HG03520 (cell line): ENCODE data around the gene PTPRZ1.

Experiments used
- ATAC-seq: cut with Tn5 transposase; IDR thresholded peaks from one replicate; pipeline ENCODE4 v1.9.1; 2021; ENCODE audit warnings: mild to moderate bottlenecking, moderate library complexity; ENCODE audit not compliant: unreplicated experiment

PTPRZ1 gene

DNA sequence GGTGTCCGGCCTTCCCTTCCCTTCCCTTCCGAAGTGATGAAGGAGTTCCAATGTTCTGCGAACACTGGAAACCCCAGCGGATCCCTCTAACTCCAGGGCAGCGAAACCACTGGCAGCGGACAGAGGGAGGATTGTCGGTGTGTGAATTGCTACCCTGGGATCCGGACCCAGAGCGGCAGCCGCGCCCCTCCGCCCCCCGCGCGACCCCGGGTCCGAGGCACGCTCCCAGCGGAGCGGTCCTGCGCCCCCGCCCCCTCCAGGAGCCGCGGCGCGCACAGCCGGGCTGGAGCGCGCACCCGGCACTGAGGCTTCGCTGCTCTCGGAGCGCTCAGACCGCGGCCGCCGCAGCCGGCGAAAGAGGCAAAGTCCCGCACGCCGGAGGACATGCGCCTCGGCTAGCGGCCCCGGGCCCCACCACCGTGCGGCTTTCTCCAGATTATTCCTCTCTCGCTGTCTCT, at the start of gene PTPRZ1:
TSS of gene PTPRZ1 (plus strand) at position 331 of the 458 bp plus-strand sequence. CDS start 339 bp downstream, outside the sequence.
- ATAC-seq = no peak

DNA sequence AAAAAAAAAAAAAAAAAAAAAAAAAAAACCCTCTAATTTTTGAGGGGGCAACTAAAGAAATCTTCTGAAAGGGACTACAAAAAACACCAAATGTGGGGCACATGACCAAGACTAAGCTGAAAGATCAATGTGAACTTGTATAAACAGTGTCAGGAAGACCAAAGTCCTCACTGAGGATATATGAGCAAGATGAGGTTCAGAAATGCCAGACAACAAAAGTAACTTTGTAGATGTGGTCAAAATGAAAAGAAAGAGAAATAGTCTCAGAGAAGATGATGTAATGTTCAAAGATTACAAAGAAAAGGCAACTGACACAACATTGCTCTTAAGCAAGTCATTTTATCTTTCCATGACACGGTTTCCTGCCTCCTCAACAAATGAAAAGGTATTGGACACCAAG, 48.7 kb upstream of the PTPRZ1 start:
- ATAC-seq = no peak

DNA sequence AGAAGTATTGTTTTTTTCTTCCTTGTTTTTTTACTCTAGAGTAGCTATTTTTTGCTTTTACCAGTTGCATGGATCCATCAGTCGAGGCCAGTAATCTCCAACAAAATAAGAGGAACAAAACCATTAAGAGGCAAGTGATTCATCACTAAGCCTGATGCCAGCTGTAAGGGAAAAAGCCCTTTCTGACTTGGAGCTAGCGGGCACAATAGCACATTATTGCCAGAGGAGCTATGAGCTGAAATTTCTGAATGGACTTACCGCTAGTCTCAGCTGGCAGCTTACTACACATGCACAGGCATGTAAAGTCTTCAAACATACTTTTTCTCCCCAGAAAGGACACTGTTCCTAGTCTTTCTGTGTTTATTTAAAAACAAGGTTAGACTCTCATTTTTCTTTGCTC, 41.6 kb upstream of the PTPRZ1 start:
- ATAC-seq = no peak

DNA sequence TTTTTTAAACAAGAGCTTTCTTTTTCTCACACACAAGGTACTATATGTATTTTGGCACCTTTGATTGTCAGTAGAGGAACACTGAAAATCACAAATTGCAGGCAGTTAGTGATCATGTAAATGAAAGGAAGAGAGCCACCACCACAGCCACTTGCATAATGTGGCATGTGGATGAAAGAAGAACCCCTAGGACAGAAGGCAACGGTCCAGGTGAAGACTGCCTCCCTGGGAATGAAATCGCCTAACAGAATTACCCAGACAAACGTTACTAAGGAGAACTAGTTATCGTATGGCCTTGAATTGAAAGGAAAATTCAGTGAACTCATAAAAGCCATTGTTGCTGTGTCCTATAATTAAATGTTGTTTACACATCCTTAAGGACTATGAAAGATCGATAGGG, 41.2 kb upstream of the PTPRZ1 start:
- ATAC-seq = no peak

DNA sequence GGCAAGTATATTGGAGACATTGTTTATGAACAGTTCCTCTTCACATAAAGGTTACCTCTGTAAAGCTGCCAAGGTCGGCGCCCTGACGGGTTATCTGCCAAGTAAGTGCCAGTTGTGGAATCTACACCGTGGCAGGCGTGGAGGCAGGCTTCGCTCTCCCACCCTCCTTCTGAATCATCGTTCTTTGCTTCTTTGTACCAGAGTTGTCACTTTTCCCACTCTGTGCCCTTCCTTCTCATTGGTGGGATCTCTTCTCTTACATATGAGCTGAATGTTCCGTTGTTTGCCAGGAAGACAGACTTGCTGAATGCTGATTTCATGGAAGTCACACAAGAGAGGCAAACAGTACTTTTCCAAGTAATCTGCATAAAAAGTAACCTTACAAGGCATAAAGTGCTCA, 40.6 kb upstream of the PTPRZ1 start:
- ATAC-seq = no peak

DNA sequence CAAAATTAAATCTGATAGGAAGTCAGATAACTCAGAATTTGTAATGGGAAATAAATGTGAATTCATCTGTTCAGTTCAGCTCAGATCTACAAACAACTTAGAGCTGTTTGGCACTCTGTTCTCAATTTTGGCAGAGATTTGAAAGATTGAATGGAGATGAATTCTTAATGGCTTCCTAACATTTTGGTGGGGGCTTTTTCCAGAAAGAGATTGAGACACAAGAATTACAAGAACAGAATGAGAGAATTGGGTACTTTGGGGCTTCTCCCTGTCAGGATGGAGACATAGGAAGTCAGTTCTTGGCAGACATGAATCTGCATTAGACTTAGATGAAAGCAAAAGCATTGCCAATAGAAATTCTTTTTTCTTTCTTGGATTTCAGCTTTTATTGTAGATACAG, 39.0 kb upstream of the PTPRZ1 start:
- no peak for ATAC-seq

DNA sequence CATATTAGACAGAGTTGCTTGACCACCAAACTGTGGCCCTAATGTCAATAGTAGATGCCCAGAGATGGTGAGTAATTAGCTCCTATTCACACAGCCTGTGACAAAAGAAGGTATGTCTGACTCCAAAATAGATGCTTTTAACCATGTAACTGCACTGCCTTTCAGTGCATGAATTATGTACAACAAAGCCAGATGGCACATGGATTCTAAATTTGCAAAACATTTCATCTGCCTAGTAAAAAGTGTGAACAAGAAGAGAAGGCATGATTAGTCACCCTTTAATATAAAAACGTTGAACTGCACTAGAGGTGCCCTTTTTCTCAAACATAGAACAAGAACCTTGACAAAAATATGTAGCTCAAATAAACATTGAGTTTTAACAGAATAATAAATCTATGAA, 35.5 kb upstream of the PTPRZ1 start:
- ATAC-seq = no peak

DNA sequence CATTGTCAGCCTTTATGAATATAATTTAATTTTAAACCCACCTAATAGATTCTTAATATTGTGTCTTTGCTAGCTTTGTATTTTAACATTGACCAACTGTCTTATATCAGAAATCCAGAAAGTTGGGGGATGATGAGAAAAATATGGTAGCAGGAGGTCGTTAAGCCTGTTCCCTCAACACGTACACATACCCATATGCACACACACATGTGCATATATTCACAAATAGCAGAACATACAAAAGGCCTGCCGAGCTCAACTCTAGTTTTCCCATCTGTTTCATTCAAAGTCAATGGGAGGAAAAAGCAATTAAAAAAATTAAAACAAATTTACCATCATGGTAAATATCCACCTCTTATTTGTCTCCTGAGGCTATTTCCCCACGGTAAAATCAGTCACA, 25.9 kb upstream of the PTPRZ1 start:
- no peak for ATAC-seq

DNA sequence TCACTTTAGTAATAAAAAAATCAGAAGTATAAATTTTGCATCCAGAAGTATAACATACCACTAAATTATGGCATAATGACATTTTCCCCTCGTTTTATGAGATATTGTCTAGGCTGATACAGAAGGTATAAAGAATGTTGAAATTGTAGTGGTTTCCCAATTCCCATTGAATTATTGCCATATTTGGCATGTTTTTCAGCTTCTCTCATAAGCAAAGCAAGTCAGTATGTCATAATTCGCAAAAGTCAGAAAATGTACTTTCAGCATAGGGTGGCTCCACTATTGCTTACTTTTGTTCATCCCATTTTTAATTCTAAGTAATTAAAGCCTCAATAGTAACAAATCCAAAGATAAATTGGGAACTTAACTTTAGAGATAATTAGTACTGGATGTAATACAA, 19.7 kb upstream of the PTPRZ1 start:
- no peak for ATAC-seq

DNA sequence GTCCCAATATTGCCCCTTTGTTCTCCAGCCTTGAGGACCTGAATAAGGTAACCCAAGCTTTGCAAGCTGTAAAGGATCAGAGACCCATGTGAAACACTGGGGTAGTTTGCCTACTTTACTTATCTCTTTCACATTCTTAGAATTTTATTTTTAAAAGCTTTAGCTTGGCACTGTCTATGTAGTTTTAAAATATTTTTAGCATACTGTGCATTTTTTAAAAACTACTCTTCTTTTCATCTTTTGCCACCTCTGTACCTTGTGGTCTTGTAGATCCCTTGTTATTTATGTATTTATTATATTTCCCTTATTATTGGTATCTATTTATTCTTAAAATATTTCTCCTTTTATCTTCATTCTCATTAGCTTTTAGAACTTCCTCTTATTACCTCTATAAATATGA, 12.0 kb upstream of the PTPRZ1 start:
- ATAC-seq = no peak

DNA sequence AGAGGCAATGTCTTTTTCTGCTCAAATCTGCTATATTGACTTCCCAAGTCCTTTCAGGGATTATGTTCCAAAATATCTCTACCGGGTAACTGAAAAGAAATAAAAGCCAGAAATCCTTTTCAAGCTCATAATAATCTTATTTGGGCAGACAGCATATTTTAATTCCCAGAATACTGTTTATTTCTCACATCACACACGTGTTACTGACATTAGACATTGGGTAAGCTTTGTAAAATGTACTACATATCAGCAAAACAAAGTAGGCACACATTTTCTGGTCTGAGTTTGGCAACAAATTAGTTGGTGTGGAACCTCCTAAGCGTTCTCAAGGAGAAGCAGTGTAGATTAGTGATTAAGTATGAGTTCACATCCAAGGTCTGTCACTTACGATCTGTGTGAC, 10.4 kb upstream of the PTPRZ1 start:
- no peak for ATAC-seq

DNA sequence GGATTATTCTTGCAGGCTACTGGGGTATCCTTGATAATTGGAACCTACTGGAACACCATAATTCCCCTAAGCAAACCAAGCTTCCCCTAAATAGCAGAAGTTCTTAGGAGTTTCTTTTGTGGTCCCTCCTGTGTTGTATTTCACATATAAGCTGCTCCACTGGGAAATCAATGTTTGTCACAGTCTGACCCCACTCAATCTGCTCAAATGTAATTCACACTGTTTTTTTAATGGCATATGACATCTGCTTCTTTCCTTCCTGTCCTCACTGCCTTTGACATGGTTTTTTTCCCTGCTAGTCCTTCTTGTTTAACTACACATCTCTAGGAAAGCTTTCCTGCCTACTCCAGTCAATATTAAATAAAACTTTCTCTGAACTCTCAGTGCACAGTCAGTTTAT, 1.8 kb upstream of the PTPRZ1 start:
- no peak for ATAC-seq

DNA sequence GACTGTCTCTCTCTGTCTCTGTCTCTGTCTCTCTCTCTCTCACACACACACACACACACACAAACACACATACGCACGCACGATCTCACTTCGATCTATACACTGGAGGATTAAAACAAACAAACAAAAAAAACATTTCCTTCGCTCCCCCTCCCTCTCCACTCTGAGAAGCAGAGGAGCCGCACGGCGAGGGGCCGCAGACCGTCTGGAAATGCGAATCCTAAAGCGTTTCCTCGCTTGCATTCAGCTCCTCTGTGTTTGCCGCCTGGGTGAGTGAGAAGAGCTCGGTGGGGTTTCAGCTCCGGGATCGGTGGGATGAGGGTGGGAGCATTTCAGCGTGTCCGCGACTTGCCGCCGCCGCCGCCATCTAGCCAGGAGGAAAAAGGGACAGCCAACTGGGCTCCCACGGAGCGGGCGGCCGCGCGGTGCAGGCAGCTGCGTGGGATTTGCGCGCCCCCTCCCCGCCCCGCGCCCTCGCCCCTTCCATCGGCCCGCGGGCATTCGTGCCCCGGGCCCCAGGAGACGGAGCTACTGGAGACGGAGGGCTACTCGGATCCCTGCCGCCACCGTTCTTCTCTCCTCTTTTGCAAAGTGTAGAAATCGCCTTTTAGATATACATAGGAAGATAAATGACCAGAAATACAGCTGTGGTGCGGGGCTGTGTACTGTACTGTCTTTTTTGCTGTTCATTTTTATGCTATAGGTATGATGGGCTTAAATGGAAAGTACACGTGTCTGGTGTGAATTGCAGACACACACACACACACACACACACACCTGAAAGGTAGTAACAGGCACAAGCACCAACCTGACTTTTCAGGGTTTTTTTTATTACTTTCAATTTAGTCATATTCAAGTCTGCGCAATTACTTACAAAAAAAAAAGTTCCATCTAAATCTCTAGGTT, 581 bp downstream of the PTPRZ1 start:
- no peak for ATAC-seq

DNA sequence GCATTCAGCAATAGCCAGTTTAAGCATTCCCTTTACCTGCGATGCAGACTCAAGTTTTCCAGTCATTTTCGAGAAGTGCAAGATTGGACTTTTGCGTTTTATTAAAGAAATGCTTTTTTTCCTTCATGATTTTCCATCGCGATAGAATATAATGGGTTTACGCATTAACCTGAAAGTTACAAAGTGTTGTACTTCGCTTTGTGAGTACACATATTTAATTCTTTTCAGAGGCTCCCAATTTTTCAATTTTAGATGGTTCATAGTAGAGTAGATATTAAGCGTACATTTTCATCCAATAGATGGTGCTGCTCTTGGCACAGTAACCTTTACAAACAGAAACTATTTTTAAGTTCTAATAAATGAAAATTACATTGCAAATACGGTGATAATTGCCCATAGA, 1.3 kb downstream of the PTPRZ1 start:
- no peak for ATAC-seq

DNA sequence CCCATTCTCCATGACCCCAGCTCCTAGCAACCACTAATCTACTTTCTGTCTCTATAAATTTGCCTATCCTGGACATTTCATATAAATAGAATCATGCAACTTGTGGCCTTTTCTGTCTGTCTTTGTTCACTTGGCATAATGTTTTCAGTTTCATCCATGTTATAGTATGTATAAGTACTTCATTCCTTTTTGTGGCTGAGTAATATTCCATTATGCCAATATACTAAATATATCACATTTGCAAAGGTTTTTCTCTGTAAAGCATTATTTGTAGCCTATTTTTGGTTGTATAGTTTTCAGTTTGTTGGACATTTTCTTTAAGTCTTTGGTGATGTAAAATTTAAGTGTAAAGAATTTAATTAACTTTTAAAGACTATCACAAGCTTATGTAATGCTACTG, 2.2 kb downstream of the PTPRZ1 start:
- ATAC-seq = no peak

DNA sequence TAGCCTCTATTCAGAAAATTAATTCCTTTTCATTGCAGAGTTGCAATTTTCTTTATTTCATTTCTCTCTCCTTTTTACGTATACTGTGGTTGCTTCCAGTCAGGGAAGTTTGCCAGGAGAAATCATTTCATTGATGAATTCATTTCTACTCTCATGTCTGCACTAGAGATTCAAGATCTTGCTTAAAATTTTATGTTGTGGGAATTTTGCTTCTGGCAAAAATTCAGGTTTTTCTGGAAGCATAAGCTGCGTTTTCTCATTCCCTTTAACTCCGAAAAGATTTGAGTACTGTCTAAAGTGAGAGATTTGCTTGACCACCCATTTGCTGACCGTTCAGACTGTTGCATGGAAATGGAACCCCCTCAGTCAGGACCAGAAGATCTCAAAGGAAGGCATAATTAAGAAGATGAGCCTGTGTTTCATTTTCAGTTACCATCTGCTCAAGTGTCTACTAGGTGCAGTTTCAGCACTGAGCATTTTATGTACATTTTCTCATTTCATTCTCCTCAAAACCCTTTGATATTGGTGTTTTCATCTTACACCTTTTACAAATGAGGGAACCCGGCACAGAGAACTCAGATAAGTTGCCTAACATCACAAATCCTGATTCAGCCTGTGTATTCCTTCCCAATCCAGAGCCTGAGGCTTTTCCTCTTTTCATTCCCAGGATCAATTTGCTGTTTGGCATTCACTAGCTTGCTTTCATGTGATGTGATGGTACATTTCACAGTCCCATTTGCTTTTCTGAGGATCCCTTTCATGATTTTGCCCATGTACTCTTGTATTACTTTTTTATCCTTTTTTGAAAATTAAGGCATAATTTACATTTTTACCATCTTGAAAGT, 3.9 kb downstream of the PTPRZ1 start:
- ATAC-seq = no peak

DNA sequence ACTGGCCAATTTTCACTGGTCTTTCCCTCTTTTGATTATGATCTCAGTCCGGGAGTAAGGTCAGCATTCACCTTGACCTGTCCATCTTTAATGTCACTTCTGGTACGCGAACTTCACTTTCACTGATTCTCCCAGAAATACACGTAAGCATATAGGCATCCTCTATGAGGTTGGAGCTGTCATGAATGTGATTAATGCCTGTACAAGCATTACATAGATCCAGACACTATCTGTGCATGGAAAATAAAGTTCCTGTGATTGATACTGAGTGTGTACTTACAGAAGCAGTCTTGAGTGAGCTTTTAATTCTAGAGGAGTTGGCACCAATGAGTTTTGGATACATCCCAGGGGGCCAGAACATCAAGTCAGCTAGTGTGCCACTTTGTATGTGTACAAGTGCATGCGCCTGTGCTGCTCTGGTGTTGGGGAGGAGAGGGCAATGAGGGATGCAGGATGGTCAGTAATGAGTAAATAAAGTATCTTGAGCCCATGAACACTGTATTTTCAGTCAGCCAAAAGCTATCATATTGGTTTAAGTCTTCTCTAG, 6.0 kb downstream of the PTPRZ1 start:
- ATAC-seq = no peak

DNA sequence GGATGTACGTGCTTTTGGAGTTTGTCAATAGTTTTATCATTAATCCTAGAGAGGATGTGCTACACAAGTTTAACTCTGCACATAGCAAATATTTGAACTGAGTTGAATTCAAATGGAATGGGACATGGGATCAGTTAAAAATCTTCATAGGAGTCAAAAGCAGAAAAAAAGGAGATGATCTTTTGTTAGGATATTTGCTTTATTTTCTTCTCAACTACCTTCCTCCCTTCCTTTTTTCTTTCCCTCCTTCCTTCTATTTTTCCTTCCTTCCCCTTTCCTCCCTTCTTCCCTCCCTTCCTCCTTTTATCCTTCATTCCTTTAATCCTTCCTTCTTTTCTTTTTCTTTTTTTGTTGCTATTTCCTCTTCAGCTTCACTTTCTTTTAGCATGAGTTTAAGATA, 6.6 kb downstream of the PTPRZ1 start:
- no peak for ATAC-seq

DNA sequence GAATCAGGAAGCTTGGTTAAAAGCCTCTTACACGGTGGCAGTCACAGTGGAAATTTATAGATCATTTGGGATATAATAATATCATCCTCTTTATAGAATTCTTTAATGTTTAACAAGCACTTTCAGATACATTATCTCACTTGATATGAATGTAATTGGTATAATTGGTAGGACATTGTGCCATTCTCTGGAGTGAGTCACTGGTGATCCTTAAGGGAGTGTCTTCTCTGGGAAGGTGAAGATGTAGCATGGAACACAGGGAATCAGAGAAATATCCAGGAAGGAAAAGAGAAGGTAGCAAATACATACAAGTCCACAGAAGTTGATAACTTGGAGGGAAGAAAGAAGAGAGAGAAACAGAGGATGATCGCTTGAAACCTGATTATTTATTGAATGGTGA, 9.8 kb downstream of the PTPRZ1 start:
- no peak for ATAC-seq

DNA sequence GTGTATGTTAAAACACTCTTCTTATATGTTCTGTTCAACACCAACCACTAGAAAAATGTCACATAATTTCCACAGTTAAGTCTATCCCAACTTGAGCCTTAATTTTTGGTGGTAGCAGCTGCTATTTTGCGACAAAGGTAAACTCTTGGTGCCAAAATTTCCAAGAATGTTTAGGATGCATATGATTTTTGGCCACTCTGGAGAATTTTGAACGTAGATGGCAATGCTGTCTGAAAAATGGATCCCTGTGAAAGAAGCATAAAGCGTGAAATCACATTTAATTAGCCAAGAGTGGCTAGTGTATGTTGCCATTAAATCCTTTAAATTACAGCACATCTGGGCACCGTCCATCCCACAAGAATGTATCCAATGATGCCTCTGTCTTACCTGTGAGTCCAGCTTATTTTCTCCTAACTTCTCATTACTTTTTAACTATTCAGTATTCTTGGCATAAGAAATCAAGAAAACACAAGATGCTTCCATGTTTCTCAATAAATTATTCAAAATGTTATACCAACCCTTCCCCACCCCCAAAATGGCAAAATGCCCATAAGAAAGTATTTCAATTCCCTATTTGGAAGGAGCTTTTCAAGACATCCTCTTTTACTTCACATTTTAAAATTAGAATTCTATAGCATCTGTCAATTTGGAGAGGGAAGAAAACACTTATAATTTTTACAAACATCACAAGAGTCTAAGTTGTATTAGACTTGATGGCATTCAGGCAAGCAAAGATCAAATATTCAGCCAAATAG, 12.4 kb downstream of the PTPRZ1 start:
- ATAC-seq = no peak

DNA sequence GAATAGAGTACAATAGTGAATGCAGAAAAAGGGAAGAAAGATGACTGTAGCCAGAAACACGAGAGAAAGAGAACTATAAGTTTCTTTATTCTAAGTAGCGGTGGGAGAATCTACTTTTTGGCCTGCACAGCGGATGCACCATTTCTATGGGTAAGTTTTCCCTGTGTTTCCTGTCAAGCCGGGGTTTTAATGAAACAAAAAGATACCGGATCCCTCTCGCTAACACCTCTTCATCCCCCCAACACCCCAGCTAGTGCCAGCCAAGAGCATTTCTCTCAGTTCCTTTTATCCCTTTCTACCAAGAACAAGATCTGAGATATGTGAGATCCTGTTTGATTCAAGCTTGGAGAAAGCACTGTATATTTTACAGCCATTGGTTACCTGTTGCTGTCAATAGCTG, 14.7 kb downstream of the PTPRZ1 start:
- ATAC-seq = no peak
